Stimulated activated CD4-positive, alpha-beta T cell treated with anti-CD3 and anti-CD28 coated beads, Interleukin-15, amount 100 ng/mL, for 24 hours (primary cell): ENCODE measurements around the gene OR4X1.
"Not testable (repeated sequence)": the region's sequence is repeated elsewhere in the genome, so short reads cannot be mapped to it uniquely, and the experiment has no call there.

Experiments
- DNase-seq: peaks from one replicate; pipeline ENCODE4 v3.0.0-alpha.2; 2020

OR4X1 gene, protein sequence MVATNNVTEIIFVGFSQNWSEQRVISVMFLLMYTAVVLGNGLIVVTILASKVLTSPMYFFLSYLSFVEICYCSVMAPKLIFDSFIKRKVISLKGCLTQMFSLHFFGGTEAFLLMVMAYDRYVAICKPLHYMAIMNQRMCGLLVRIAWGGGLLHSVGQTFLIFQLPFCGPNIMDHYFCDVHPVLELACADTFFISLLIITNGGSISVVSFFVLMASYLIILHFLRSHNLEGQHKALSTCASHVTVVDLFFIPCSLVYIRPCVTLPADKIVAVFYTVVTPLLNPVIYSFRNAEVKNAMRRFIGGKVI

DNA sequence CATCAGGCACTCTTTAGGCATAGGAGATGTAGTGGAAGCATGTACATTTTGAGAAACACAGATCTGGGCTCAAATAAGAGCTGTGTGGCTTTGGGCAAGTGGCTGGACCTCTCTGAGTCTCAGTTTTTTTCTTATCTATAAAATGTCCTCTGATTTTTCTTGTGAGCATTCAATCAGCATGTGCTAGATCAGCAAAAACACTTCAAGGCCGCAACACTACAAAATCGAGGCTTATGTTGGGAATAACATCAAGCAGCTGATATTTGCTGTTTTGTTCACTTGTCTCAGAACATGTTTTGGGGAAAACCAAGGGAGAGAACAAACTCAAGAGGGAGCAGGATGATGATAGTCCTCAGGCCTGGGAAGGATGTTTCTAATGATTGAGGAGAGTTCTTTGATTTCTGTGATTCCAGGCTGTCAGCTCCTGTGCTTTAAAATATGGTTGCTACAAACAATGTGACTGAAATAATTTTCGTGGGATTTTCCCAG, at the start of gene OR4X1:
Gene OR4X1, plus strand, starts transcription at position 439 of the 489 bp plus-strand sequence. Its CDS starts 0 bp downstream, at position 439.
- DNase-seq: no peak

DNA sequence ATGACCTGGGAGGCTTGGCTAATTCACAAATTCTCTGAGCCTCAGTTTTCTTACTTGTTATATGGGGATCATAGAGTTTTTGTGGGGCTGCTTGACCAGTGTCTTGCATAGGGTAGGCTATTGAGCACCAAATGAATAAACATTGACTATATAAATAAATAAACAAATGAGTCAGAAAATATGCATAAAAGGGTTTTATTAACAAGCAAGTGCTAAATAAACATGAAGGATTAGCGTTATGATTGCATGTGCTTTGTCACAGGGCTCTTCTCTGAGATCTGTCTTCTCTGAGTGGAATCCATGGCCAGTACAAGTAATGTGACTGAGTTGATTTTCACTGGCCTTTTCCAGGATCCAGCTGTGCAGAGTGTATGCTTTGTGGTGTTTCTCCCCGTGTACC, 47.2 kb upstream of the OR4X1 start, which contains the start of gene OR4B1:
Gene OR4B1, plus strand, starts transcription at position 301 of the 400 bp plus-strand sequence. Its CDS starts 0 bp downstream, at position 301.
- DNase-seq: no peak

DNA sequence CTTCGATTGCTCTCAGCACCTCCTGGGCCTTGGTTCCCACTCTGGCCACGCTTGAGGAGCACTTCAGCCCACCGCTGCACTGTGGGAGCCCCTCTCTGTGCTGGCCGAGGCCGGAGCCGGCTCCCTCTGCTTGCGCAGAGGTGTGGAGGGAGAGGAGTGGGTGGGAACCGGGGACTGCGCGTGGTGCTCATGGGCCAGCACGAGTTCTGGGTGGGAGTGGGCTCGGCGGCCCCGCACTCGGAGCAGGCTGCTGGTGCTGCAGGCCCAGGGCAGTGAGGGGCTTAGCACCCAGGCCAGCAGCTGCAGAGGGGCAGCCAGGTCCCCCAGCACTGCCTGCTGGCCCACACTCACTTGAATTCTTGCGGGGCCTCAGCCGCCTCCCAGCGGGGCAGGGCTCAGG, 34.9 kb upstream of the OR4X1 start:
- DNase-seq: no peak

DNA sequence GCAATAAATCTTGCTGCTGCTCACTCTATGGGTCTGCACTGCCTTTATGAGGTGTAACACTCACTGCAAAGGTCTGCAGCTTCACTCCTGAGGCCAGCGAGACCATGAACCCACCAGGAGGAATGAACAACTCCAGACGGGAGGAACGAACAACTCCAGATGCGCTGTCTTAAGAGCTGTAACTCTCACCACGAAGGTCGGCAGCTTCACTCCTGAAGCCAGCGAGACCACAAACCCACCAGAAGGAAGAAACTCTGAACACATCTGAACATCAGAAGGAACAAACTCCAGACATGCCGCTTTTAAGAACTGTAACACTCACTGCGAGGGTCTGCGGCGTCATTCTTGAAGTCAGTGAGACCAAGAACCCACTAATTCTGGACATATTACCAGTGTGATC, 33.6 kb upstream of the OR4X1 start:
- not testable (repeated sequence) for DNase-seq

DNA sequence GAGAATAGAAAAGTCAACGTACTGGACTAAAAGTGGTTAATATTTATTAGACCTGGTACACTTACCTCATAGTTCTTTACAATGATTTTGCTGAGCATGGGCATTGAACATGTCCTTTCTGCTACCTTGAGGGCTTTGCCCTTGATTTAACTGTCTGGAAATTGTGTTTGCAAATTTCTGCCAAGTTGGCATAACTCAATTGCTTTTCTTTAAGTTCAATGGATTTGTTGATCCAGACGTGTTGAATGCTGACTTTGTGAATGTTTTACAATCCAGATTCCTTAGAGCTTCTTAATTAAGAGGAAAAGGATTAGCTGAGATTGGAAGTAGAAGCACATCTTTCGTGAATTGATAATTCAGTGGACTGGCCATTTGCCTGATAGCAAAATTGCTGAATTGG, 25.9 kb upstream of the OR4X1 start:
- DNase-seq: no peak

DNA sequence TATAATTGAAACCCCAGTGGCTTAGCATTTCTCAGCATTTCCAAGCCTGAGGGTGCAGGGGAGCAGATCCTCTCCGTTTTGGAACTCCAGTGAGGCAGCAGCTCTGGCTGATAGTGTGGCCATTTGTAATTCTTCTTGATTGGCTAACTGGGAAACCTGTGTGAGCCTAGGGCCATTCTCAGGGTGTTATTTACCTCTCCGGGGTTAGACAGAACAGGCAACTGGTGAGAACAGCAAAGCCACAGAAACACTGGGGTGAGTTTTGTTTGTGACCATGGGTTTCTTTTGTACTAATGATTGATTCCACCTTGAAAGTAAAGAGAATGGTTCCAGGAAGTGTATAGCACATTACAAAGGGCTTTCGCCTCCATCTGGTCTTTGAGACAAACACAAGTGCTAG, 21.2 kb upstream of the OR4X1 start:
- no peak for DNase-seq

DNA sequence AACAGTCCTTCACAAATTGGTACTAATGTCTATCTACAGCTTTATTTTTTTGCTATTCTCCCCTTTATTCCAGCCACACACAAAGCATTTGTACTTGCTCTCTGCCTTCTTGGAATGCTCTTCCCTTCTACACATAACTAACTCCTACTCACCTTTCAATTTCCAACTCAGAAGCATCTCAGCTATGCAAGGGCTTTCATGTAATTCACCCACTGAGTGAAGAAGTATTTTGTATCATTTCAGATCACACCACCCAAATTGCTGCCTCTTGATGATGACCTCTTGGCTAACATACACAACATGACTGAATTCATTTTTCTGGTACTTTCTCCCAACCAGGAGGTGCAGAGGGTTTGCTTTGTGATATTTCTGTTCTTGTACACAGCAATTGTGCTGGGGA, 18.9 kb upstream of the OR4X1 start, which contains the start of gene OR4X2:
Gene OR4X2, plus strand, starts transcription at position 301 of the 400 bp plus-strand sequence. Its CDS starts 0 bp downstream, at position 301.
- no peak for DNase-seq

DNA sequence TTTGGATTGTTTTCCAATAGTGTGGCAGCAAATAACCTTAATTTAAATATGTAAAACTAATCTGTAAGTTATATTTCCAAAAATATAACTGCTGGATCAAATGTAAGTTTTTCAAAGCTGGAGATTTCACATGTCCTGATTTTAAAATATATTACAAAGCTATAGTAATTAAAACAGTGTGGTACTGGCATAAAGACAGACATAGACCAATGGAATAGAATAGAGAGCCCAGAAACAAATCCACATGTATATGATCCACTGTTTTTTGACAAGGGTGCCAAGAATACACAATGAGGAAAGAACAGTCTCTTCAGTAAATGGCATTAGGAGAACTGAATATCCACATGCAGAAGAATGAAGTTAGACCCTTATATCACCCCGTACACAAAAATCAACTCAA, 14.8 kb upstream of the OR4X1 start:
- DNase-seq: no peak

DNA sequence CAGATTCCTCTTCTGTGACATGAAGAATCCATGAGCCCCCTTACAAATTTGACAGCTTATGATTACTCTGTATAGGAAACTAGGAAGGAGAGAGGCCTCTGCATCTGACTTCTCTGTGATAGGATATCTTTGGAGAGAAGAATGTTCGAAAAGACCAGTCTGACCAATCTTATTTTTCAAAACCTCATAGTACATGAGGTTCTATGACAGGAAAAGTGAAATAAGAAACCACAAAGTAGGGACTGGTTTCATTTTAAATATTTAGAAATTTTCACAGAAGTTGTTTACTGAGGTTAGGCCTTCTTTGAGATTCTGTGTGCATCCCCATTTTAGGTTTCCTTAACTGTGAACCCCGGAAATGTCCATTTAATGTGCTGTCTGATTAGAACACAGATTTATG, 2.1 kb upstream of the OR4X1 start:
- DNase-seq: no peak

DNA sequence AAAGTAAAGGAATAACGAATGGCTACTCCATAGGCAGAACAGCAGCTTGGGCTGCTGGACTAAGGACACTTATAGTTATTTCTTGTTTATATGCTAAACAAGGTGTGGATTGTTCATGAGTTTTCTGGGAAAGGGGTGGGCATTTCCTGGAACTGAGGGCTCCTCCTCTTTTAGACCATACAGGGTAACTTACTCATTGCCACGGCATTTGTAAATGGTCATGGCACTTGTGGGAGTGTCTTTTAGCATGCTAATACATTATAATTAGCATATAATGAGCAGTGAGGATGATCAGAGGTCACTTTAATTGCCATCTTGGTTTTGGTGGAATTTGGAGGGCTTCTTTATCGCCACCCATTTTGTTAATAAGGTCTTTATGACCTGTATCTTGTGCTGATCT, 7.0 kb downstream of the OR4X1 start:
- no peak for DNase-seq

DNA sequence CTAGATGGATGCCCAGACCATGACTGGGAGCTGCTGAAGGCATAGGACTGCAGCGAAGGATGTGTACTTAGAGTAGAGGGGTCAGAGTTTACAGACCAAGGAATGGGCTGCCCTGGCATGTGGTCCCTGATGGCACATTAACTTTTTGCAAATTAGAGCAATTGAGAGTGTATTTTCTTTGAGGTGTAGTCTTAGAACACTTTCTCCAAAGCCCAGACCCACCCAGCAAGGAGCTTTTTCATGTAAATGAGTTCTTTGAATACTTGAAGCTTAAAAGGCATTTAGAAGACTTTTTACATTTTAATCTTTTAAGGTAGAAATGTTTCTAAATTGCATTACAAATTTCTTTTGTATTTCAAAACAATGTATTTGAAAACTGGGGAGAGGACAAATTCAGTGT, 8.9 kb downstream of the OR4X1 start:
- no peak for DNase-seq

DNA sequence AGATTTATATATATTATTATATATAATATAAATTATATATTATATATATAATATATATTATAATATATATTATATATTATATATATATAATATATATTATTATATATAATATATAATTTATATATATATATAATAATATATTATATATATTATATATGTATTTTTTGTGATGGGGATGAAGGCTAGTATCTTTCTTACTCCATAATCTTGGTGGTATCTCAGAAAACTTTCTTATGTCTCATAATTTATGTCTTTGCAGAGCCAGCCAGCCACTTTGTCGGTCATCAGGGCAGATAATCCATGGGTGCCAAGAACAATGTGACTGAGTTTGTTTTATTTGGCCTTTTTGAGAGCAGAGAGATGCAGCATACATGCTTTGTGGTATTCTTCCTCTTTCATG, 42.3 kb downstream of the OR4X1 start, which contains the start of gene OR4S1:
Gene OR4S1, plus strand, starts transcription at position 301 of the 400 bp plus-strand sequence. Its CDS starts 0 bp downstream, at position 301.
- no peak for DNase-seq

DNA sequence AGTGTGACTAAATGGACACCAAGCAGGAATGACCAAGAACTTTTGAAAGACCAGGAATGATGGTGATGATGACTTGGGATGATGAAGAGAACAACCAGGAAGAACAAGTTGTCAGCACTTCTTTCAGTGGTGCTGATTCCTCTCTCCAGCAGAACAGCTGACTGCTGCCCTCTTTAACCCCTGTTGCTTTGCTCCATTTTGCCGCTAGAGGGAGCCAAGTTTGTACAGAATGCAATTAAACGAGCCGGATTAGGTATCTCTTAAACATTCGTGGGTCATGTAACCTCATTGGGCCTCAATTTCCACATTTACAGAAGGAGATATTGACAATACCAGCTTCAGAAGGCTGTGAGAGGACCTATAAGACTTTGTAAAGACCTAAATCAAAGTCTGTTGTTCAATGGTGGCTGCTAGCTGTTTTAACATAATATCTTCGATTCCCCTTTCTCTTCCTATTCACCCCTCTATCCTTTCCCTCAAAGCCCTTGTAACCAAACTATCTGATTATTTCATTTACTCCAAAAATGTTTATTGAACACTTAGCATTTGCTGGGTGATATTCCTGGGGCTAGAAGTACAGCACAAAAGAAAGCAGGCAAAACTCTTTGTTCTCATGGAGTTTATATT, 44.2 kb downstream of the OR4X1 start:
- DNase-seq: peak; percentile 78

DNA sequence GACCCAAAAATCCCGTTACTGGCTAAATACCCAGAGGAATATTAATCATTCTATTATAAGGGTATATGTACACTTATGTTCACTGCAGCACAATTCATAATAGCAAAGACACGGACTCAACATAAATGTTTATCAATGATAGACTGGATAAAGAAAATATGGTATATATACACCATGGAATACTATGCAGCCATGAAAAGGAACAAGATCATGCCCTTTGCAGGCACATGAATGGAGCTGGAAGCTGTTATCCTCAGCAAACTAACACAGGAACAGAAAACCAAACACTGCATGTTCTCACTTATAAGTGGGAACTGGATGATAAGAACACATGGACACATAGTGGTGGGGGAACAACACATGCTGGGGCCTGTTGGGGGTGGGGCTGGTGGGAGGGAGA, 49.9 kb downstream of the OR4X1 start:
- not testable (repeated sequence) for DNase-seq
